OCI-LY3 (cell line): ENCODE measurements around the gene USP34.

ENCODE experiments used
- H2AFZ ChIP-seq: fragments of 200-600, 300-600 bp; shearing (Covaris generic); 2 replicates; pipeline ENCODE4 v1.6.0; 2014; ENCODE audit warnings: antibody characterized with exemption, low read depth, low read length
- H3K27ac ChIP-seq: fragments of 200-600, 300-600 bp; sonication (generic); 2 replicates; pipeline ENCODE4 v1.5.1; 2014; ENCODE audit warnings: mild to moderate bottlenecking, low read length, moderate library complexity, mixed read lengths
- H3K27me3 ChIP-seq: fragments of 200-600, 300-600 bp; sonication (generic); 2 replicates; pipeline ENCODE4 v1.6.1; 2014; ENCODE audit warnings: low read depth, low read length, mixed read lengths
- H3K36me3 ChIP-seq: fragments of 200-600, 300-600 bp; sonication (generic); replicated peaks from 2 replicates; pipeline ENCODE3; 2014; ENCODE audit warnings: low read depth, low read length, mixed read lengths
- H3K4me1 ChIP-seq: fragments of 300-600, 200-600 bp; sonication (generic); 2 replicates; pipeline ENCODE4 v1.6.1; 2014; ENCODE audit warnings: low read length, mixed read lengths
- H3K4me2 ChIP-seq: fragments of 200-600, 300-600 bp; sonication (generic); 2 replicates; pipeline ENCODE4 v1.6.1; 2014; ENCODE audit warnings: low read length, mixed read lengths
- H3K4me3 ChIP-seq: fragments of 300-600, 200-600 bp; sonication (generic); 2 replicates; pipeline ENCODE4 v1.5.1; 2014; ENCODE audit warnings: antibody characterized with exemption, mild to moderate bottlenecking, low read length, moderate library complexity
- H3K79me2 ChIP-seq: fragments of 300-600, 200-600 bp; shearing (Covaris generic); 2 replicates; pipeline ENCODE4 v1.6.1; 2014; ENCODE audit warnings: mild to moderate bottlenecking, low read length, mixed read lengths
- H3K9ac ChIP-seq: fragments of 300-600, 200-600 bp; shearing (Covaris generic); 2 replicates; pipeline ENCODE4 v1.6.0; 2014; ENCODE audit warnings: mild to moderate bottlenecking, low read length, moderate library complexity
- H3K9me3 ChIP-seq: fragments of 200-600, 300-600 bp; shearing (Covaris generic); 2 replicates; pipeline ENCODE4 v1.6.1; 2014; ENCODE audit warnings: low read length, mixed read lengths; ENCODE audit not compliant: insufficient read depth
- H4K20me1 ChIP-seq: fragments of 200-600, 300-600 bp; sonication (generic); 2 replicates; pipeline ENCODE4 v1.6.1; 2016; ENCODE audit warnings: low read length, mixed read lengths; ENCODE audit not compliant: insufficient read depth
- EZH2phosphoT487 ChIP-seq: fragments of 200-600 bp; shearing (Covaris generic); IDR thresholded peaks from 2 replicates; pipeline ENCODE4 v1.6.1; 2018; ENCODE audit warnings: antibody characterized with exemption, mixed run types, low read depth
- TF ChIP-seq, protein P1 (sequence below): fragments of 200-600, 300-600 bp; sonication (generic); IDR thresholded peaks from 2 replicates; pipeline ENCODE4 v1.5.1; 2014; ENCODE audit warnings: antibody characterized with exemption, low read length, low read depth

The USP34 gene

DNA sequence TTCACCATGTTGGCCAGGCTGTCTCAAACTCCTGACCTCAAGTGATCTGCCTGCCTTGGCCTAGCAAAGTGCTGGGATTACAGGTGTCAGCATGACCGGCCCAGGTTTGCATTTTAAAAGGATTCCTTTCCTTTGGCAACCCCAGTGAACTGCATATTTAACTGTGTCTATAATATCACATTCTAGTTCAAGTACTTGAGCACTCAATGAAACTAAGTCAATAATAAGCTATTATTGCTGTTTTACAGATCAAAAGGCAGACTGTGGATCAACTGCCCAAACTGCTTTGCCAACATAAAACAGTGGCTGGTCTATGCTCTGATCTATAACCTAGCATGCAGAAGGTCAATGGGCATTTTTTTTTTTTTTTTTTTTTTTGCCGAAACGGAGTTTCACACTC, 144.5 kb downstream of the USP34 start:
- Histone ChIP-seq H3K9me3 (no peaks in the 10 kb centered on the region), H3K4me1 (peaks cover 10% of the 10 kb centered on the region), H3K27me3 (no peaks in the 10 kb centered on the region), H3K4me2 (no peak overlapping the region), H3K4me3 (no peak overlapping the region), H3K79me2 (no peaks in the 10 kb centered on the region), H3K9ac (no peak overlapping the region), H2AFZ (no peak overlapping the region), H3K36me3 (peaks cover 27% of the 10 kb centered on the region), H4K20me1 (no peaks in the 10 kb centered on the region), H3K27ac (no peak overlapping the region)
- no peak for TF ChIP-seq EZH2phosphoT487
- TF ChIP-seq, protein P1, sequence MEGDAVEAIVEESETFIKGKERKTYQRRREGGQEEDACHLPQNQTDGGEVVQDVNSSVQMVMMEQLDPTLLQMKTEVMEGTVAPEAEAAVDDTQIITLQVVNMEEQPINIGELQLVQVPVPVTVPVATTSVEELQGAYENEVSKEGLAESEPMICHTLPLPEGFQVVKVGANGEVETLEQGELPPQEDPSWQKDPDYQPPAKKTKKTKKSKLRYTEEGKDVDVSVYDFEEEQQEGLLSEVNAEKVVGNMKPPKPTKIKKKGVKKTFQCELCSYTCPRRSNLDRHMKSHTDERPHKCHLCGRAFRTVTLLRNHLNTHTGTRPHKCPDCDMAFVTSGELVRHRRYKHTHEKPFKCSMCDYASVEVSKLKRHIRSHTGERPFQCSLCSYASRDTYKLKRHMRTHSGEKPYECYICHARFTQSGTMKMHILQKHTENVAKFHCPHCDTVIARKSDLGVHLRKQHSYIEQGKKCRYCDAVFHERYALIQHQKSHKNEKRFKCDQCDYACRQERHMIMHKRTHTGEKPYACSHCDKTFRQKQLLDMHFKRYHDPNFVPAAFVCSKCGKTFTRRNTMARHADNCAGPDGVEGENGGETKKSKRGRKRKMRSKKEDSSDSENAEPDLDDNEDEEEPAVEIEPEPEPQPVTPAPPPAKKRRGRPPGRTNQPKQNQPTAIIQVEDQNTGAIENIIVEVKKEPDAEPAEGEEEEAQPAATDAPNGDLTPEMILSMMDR = no peak

DNA sequence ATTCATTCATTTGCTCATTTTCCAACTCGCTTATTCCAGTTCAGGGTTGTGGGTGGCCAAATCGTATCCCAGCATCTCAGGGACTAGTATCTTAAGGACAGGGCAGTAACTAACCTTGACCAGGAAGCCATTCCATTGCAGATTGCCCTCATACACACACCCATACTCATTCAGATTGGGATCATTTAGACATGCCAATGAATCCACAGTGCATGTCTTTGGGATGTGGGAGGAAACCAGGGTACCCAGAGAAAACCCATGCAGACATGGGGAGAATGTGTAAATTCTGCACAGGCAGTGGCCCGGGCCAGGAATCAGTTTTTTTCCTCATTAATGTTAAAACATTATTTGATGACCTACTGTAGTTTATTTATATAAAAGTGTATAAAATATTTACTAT, 150.7 kb downstream of the USP34 start:
- no peaks in the 10 kb centered on the region for H3K9me3 ChIP-seq
- H3K36me3 ChIP-seq = peaks cover 17% of the 10 kb centered on the region
- H4K20me1 ChIP-seq = no peaks in the 10 kb centered on the region
- TF ChIP-seq, protein P1 = no peak
- TF ChIP-seq EZH2phosphoT487 = no peak
- H2AFZ ChIP-seq = no peak overlapping the region
- no peak overlapping the region for H3K4me2 ChIP-seq
- H3K27ac ChIP-seq = no peak overlapping the region
- H3K4me3 ChIP-seq = no peak overlapping the region
- no peak overlapping the region for H3K9ac ChIP-seq
- H3K4me1 ChIP-seq = no peaks in the 10 kb centered on the region
- no peaks in the 10 kb centered on the region for H3K27me3 ChIP-seq
- no peaks in the 10 kb centered on the region for H3K79me2 ChIP-seq

DNA sequence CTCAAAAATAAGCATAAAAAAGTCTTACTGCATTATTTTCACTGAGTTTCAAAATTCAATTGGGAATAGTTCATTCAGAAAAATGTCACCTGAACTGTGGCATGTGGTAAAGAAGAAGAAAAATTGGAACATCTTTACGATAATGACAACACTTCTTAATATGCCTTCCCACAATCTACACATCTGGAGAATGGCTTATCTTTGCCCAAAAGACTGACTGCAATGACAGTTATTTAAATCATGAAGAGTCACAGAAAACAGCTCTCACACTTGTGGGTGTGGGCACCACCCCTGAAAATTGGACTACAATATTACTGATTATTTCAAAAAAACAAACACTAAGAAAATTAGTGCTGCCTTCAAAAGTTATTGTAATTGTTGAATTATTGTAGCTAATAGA, 152.3 kb downstream of the USP34 start:
- H3K4me2 ChIP-seq = no peak overlapping the region
- no peak overlapping the region for H3K27ac ChIP-seq
- no peaks in the 10 kb centered on the region for H3K79me2 ChIP-seq
- H2AFZ ChIP-seq = no peak overlapping the region
- no peaks in the 10 kb centered on the region for H3K27me3 ChIP-seq
- H3K9ac ChIP-seq = no peak overlapping the region
- no peaks in the 10 kb centered on the region for H3K4me1 ChIP-seq
- no peaks in the 10 kb centered on the region for H3K9me3 ChIP-seq
- TF ChIP-seq EZH2phosphoT487 = no peak
- TF ChIP-seq, protein P1 = no peak
- no peak overlapping the region for H3K4me3 ChIP-seq
- H4K20me1 ChIP-seq = no peaks in the 10 kb centered on the region
- peaks cover 16% of the 10 kb centered on the region for H3K36me3 ChIP-seq

DNA sequence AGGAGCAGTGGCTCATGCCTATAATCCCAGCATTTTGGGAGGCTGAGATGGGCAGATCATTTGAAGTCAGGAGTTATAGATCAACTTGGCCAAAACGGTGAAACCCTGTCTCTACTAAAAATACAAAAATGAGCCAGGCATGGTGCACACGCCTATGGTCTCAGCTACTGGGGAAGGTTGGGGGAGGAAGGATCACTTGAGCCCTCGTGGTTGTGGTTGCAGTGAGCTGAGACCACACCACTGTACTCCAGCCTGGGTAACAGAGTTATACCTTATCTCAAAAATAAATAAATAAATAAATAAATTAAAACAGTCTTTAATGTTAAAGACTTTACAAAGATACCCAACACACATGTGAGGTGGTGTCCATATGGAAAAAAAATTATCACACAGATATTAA, 174.9 kb downstream of the USP34 start:
- no peaks in the 10 kb centered on the region for H4K20me1 ChIP-seq
- no peaks in the 10 kb centered on the region for H3K27me3 ChIP-seq
- H3K9me3 ChIP-seq = no peaks in the 10 kb centered on the region
- no peak overlapping the region for H3K4me2 ChIP-seq
- H3K79me2 ChIP-seq = no peaks in the 10 kb centered on the region
- no peak overlapping the region for H3K9ac ChIP-seq
- no peaks in the 10 kb centered on the region for H3K4me1 ChIP-seq
- TF ChIP-seq, protein P1 = no peak
- no peak for TF ChIP-seq EZH2phosphoT487
- no peak overlapping the region for H3K27ac ChIP-seq
- H2AFZ ChIP-seq = no peak overlapping the region
- H3K4me3 ChIP-seq = no peak overlapping the region
- peaks cover 21% of the 10 kb centered on the region for H3K36me3 ChIP-seq
